HG03520 (cell line): Measurements from ENCODE around the gene C16orf74.

Source experiments
- ATAC-seq: cut with Tn5 transposase; IDR thresholded peaks from one replicate; pipeline ENCODE4 v1.9.1; 2021; ENCODE audit warnings: mild to moderate bottlenecking, moderate library complexity; ENCODE audit not compliant: unreplicated experiment

Gene C16orf74

DNA sequence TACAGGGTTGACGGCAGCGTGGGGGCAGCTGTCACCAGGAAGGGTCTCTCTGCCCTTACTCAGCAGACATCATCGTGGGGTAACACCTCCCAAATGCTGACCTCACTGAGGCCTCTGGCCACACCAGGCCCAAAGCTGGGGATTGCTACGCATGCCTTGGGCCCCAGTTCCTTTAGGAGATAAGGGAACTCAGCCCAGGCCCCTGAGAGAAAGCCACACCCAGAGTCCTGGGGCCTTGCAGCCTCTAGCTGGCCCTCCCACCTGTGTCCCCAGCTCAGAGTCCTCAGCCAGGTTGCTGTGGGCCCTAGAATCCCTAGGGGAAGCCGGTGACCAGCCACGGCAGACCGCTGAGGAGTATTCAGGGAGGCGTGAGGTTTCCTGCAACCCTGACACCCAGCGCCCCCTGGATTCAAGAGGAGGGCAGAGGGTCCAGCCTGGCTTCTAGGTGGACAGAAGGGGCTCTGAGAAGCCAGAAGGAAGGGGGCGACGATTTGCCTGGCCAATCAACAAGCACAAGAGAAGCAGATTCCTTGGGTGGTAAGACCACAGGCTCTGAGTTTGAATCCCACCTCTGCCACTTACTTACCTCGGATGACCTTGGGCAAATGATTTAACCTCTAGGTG is 51.8 kb downstream of the C16orf74 start:
- ATAC-seq: no peak

DNA sequence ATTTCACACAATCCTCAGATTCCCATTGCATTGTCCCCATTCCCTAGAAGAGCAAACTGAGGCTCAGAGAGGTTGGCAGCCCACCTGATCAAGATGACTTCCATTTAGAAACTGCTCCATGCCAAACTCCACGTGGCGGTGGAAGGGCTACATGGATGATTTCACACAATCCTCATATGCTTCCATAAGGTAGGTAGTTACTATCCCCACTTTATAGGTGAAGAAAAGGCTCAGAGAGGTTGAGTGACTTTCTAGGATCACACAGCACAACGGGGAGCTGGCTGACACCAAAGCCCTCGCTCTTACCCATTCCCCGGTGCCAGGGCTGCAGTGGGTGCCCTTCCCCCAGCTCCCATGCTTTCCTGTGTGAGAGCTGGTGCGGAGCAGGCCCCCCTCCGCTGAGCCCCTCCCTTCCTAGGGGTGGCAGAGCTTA is 52.4 kb downstream of the C16orf74 start:
- no peak for ATAC-seq

DNA sequence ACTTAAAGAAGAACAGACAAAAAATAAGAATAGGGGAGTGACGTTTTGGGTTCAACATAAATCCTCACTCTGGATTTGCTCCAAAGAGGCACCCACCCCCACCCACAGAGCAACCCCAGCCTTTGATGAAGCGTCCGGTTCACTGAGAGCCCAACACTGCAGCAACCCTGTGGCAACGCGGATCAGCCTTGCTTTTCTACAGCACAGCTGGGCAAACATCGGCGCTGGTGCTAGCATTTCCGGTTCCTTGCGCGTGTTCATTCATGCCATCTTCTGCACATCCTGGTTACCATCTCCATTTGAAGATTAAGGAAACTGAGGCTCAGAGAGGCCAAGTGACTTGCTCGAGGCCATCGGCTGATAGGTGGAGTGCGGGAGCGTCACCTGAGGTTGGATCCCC is 53.5 kb downstream of the C16orf74 start:
- no peak for ATAC-seq

DNA sequence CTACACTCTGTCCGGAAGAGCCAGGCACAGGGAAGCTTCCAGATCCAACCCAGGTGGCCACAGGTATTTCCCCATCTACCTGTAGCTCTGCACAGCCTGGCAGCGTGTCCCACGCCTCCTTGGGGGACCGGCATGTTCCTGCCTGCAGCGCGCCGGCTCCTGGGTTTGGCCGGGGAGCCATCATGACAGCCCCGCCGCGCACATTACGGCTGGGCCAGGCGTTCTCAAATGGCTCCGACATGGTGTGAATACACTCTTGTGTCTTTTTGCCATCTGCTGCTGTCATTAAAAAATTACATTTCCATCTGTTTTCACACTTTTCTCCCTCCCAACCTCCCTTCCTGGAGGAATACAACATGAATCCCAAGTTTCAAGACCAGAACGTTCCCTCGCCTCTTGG is 54.1 kb downstream of the C16orf74 start:
- ATAC-seq: no peak

DNA sequence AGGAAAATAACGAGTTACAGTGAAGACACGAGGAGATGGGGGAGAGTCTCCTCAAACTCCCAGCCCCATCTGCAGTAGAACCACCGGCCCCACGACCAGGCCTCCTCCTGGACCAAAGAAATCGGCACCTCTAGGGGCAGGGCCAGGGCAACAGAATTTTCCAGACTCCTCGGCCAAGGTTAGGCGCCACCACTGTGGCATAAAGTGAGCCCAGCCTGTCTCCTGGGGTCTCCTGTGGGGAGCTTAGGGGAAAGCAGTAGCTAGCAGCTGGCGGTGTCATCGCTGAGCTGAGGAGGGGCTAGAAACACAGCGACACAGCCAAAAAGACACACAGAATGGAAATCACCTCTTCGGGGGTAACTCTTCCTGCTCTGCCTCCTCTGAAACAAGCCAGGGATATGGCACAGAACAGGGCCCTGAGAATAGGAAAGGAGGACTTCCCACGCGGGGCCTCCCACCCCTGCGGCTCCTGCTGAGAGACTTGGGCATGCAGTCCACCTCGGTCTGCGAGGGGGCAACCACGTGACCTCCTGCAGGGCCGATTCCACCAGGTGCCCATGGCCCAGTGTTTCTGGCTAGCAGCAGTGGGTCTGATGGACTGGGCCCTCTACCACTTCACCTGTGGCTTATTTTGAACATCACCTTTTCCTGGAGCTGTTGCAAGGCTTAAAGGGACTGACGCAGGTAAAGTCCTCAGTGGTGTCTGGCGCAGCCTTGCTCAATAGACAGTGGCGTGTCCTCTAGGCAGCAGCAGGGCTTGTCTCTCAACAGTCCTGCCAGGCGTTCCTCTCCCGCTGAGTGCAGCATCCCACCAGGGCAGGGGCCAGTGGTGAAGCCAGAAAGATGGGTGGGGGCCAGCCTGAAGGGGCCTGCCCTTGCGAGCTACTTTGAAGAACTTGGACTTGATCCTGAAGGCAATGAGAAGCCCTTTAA is 55.4 kb downstream of the C16orf74 start:
- no peak for ATAC-seq

DNA sequence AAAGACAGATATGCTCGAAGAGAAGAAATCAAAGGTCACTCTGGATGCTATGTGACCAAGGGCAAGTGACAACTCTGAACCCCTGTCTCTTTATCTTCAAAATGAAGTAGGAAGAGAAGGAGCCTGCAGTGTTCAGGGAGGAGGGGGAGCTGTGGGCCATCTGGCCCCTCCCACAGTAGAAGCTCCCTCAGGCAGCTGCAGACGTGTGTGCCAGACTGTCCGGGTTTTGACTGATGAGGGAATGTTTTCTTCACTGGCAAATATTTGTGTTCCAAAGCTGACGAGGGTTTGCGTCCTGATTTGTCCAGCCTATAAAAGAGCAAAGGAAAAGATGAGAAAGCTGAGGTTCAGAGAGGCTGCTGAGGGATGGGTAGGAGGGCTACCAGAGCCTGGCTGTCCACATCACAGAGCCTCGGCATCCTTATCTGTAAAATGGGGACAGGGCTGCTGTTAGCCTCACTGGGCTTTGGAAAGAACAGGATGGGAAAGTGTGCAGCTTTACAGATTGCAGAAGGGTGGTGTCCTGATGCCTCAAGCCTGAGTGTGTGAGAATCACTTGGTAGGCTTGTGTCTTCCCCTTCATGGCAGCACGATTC is 60.3 kb downstream of the C16orf74 start:
- no peak for ATAC-seq

DNA sequence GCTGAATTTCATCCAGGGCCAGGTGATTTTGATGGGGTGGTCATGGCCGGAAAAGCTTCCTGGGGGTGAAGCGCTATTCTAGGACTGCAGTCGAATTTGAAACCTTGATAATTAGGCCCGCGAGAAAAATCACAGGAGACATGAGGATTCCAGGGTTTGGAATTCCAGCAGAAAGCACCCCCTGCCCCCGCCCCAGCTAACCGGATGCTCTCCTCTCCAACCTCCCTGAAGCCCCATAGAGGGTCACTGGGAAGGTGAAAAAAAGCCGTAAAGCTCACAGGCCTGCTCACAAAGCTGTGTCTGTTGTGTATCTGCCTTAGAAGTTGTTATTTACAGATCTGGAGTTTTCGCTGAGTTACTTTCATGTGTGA is 61.0 kb downstream of the C16orf74 start:
- ATAC-seq: no peak

DNA sequence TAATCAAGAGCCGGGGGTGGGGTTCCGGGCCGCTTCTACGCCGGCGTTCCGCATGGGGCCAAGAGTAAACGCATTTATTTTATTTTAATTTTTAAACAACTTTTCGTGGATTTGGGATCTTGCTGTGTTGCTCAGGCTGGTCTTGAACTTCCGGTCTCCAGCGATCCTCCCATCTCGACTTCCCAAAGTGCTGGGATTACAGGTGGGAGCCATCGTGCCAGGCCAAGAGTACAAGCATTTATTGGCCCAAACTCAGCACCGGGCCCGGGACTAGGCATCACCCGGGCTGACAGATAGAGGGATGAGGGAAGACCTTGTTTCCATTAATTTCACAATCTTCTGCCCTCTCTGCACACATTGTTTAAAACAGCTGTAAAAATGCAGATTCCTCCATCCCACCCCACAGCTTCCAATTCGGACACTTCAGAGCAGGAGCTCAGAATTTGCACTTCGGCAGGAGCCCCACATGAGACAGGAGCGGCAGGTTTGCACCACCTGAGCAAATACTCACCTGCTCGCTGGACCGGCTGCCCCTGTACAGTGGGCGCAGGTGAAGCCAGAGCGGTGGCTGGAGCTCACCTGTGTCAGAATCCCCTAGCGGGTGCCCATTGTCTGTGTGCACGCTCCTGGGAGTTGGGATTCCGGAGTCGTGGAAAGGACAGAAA is 61.5 kb downstream of the C16orf74 start:
- no peak for ATAC-seq

DNA sequence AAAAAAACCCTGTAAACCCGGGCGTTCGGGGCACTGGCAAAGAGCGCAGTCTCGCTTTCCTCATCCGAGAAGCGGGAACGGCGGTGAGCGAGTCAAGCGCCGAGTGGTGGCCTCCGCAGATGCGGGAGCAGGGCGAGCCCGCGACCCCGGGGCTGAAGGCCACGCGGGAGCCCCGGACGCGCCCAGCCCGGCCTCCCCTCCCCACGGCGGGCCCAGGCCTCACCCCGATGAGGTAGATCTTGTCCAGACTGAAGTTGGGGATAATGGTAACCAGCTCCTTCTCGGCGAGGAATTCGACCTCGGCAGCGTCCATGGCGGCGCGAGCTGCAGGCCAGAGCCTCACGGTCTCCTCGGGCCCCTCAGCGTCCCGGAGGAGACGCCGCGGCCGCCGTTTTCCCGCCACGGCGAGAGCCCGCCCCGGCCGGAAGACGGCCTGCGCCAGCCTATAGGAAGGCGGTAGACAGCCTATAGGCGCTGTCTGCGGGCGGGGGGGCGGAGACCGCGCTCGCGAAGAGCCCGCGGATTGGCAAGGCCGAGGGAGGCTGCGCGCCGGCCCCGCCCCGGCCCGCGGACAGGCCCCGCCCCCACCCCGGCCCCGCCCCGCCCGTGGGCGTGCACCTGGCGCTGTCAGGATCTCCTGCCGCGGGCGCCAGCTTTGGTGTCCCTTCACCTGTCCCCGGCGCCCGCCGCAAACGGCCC is 62.2 kb downstream of the C16orf74 start, which contains the start of gene GINS2:
GINS2 (minus strand) TSS at position 369 of the 699 bp plus-strand sequence; CDS start at position 313, 56 bp downstream.
- ATAC-seq: peak; percentile 89

DNA sequence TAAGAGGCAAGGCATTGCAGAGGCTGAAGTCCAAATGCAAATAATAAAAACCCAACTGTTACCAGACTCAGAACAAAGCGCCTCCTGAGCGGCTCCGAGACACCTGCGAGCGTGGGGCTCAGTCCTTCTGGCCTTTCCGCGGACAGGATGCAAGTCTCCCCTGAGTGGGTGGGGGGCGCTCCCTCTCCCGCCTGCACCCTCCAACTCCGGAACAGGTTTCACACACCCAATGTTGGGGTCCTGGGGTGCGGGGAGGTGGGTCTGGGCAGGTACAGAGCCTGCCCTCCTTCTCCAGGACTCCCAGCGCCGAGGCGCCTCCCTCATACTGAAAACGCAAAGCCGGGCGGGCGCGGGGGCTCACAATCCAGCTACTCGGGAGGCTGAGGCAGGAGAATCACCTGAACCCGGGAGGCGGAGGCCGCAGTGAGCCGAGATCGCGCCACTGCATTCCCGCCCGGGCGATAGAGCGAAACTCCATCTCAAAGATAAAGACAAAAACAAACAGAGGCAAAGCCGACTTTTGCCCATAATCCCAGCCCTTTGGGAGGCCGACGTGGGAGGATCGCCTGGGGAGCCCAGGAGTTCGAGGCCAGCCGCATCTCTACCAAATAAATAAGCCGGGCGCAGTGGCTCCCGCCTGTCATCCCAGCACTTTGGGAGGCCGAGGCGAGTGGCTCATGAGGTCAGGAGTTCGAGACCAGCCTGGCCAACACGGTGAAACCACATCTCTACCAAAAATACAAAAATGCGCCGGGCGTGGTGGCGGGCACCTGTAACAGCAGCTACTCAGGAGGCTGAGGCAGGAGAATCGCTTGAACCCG is 63.0 kb downstream of the C16orf74 start:
- no peak for ATAC-seq

DNA sequence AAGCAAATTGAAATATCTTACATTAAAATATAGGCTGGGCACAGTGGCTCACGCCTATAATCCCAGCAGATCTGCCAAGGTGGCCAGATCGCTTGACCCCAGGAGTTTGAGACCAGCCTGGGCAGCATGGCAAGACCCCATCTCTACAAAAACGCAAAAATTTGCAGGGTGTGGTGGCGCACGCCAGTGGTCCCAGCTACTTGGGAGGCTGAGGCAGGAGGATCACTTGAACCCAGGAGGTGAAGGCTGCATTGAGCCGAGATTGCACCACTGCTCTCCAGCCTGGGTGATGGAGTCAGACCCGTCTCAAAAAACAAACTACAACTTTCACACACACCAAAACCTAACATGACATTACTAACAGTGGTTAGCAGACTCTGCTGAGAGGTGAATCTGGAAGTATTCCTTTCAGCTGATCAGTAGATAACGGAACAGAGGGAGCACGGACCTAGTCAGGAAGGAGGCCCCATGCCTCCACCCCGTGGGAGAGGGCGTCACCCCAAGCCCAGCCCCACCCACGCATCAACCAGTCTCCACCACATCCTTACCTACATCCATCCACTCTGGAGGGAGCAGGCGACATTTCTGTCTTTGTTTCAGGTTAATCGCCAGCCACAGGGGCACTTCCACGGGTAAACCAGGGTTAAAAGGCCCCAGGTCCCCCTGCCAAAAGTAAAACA is 63.8 kb downstream of the C16orf74 start:
- no peak for ATAC-seq

DNA sequence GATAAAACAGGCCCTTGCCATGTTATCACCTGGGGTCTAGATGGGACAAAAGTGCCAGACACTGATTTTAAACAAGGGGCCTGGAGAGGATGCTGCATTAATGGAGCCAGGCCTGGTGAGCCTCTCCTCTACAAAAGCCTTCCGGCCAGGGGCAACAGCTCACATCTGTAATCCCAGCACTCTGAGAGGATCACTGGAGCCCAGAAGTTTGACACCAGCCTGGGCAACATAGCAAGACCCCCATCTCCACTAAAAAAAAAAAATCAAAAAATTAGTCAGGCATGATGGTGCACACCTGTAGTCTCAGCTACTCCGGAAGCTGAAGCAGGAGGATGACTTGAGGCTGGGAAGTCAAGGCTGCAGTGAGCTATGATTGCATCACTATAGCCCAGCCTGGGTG is 65.6 kb downstream of the C16orf74 start:
- no peak for ATAC-seq

DNA sequence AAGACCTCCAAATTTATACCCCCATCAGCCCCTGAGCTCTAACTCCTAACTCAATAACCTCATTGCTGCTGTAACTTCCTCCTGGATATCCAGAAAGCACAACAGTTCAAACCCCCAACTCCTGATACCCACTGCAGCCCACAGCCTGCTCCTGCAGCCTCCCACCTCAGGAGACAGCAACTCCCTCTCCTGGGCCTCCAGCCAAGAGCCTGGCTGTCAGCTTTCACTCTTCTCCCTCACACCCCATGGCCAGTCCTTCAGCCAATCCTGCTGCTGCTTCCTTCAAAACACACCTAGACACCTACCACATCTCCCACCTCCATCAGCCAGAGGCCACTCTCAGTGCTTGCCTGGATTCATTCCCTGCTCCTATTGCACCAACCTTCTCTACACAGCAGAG is 67.5 kb downstream of the C16orf74 start:
- ATAC-seq: no peak

DNA sequence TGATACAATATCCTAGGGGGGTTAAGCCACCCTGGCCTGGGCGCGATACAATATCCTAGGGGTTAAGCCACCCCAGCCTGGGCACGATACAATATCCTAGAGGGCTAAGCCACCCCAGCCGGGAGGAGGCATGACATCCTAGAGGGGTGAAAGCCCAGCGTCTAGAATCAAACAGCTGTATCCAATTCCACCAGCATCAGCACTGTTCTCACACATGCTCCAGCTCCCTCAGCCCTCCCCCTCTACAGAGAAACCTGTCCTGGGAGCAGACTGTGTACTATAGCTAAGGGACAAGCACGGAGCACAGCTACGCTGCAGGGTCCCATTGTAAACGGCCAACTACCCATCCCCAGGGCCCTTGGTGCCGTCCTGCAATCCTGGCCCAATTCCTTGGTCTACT is 68.4 kb downstream of the C16orf74 start:
- ATAC-seq: no peak

DNA sequence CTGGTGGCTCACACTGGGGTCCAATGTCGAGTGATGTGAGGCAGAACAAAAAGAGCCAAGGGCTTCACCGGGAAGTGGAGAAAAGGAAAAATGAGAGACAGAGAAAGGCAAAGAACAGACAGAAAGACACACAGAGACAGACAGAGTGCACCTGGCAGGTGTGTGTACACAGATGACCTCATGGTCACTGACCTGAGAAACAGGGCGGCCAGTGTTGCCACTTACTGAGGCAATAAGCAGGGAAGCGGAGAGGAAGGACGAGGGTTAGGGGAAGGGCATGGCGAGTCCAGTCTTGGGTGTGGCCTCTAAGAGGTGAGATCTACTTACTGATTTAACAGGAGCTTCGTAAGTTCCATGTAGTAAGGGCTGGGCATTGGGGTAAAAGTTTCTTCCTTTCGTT is 69.6 kb downstream of the C16orf74 start:
- ATAC-seq: no peak

DNA sequence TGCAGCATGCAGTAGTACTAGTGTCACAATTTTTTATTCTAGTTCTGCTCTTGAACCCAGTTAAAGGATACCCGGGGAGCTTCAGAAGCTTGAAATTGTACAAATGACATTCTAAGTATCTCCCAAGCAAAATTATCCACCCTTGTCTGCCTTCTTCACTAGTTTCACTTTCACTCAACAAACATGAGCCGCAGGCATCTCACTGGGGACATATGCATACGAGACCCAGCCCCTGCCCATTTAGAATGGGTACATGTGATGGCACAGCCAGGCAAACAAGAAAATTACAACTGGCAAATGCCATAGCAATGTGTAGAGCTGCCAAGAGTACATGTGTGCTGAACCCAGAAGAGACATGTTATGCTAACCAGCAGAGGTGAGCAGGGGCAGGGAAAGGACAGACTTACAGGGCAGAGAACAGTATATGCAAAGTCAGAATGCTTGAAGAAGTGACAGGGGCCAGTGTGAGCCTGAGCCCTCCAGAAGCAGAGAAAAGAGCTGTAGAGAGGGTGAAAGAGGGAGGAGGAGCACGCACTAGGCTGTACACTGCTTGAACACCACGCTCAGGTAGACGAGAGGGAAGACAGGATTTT is 70.4 kb downstream of the C16orf74 start:
- no peak for ATAC-seq

DNA sequence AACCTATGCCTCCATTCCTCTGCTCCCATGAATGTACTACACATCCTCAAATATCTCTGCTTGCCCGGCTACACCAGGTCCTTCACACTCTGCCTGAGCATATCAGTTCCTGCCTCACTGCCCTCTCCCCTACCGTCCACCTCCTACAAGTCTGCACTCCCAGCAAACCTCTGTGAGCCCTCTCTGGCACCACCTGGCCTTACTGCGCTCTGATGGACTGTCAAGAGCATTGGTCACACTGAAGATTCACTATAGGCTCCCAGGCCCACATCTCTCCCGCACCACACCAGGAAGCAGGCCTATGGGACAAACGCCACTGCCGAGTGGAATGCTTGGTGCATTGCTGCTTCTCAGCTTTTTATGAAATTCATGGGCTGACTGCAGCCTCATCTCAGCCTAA is 71.0 kb downstream of the C16orf74 start:
- no peak for ATAC-seq

DNA sequence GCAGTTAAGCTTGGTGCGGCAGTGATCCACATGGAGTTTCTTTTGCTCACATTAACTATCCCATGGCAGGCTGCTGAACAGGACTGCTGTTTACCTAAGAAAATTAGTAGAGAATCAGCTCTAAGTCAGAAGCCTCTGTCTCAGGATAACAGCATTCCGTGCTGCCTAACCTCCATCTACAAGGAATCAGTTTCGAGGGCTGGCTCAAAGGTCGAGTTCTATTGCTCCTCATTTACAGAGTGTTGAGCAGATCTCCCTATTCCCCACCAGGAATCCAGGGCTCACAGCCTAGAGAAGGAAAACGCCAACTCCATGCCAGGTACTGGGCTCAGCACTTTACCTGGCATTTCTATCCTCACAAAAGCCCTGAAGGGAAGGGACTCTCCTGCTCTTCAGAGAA is 72.1 kb downstream of the C16orf74 start:
- no peak for ATAC-seq

DNA sequence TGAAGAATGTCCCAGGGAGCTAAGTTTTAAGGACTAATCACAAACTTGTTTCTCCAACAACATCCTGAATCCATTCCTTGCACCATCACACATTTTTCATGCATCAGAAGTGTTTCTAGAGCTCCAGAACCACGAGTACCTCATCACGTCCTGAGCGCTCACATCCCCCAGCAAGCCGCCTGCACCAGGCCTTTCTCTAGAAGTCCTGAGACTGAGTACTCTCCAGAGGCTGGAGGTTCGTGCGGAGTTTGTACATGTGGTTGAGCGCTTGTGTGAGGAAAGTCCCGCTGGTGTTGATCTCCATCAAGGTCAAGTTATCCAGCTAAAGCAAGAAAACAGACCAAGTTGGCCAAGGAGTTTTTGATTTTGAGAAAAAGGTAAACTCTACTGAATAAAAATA is 72.9 kb downstream of the C16orf74 start:
- ATAC-seq: no peak
